ENCODE measurements around the gene PERM1.
"Not testable (repeated sequence)": the region's sequence is repeated elsewhere in the genome, so short reads cannot be mapped to it uniquely, and the experiment has no call there.

PERM1 gene

DNA sequence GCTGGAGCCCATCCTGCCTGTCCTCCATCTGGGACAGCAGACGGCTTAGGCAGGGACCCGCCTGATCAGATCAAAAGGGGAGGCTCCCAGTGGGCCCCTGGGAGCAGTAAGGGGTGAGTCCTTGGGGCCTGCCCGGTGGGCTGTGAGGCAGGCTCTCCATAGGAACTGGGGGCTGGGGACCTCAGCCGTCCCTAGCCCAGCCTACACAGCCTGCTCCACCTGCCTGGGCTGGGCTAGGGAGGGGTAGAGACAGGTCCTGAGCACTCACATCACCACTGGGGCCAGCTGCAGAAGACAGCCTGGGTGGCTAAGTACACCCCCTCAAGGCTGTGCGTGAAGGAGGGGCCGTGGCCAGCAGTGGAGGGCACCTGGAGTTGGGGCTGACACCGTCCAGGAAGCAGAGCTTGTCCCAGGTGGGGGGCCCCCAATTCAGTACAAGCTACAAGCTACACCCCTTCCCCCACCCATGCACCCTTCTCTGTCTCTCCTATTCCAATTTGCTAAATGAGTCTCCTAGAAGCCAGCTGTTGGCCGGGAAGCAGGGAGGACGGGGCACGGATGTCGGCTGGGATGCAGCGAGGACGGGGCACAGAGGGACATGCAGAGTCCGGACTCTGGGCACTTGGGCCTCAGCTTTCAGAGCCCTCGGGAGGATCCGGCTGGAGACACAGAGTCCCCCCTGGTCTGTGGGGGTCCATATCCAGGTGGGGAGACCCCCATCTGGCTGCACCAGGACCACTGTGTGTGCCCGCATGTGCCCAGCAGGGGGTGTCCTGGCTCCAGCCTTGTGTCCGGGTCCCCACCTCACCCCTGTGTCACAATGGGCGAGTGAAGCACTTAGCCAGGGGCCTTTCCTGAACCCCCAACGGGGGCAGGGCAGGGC is 33.1 kb upstream of the PERM1 start:
- peak; percentile 48 for DNase-seq

DNA sequence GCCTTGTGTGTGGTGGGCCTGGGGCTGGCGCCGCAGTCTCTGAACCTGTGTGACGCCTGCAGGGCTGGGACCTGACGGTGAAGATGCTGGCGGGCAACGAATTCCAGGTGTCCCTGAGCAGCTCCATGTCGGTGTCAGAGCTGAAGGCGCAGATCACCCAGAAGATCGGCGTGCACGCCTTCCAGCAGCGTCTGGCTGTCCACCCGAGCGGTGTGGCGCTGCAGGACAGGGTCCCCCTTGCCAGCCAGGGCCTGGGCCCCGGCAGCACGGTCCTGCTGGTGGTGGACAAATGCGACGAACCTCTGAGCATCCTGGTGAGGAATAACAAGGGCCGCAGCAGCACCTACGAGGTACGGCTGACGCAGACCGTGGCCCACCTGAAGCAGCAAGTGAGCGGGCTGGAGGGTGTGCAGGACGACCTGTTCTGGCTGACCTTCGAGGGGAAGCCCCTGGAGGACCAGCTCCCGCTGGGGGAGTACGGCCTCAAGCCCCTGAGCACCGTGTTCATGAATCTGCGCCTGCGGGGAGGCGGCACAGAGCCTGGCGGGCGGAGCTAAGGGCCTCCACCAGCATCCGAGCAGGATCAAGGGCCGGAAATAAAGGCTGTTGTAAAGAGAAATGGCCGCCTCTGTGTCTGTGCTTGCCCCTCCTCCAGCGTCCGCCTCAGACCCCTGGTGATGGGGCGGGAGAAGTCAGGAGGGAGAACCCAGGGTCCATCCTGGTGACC is 32.2 kb upstream of the PERM1 start:
- peak; percentile 48 for DNase-seq

DNA sequence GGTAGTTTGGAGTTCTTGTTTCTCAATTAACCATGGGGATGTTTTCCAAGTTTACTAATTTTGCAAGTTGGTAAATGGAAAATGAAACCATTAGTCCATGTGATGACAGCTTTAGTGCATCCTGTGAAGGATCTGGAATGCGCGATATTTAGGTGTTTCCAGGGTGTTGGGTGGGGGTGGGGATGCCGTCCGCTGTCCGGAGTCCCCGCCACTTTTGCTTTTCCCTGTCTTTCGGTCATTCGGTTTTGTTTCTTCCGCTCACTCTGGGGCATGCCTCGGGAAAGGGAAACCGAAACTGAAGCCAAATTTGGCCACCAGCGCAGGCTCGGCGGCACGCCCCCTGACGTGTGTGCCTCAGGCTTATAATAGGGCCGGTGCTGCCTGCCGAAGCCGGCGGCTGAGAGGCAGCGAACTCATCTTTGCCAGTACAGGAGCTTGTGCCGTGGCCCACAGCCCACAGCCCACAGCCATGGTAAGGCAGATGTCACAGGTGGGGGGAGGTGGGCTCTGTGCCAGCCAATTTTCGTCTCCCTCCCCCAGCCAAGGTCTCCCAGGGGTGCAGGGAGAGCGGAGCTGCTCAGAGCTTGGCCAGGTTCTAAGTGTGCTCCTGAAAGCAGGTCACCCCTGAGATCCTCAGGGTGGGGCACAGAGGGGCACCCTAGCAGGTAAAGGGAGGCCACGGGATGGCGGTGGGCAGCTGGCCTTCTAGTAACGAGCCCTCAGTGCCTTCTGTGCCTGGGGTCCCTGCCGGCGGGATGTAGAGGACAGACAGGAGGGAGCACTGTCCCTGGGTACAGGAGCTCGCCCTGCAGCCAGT is 31.4 kb upstream of the PERM1 start, which contains the start of gene ISG15:
Gene ISG15, plus strand, starts transcription at position 393 of the 817 bp plus-strand sequence. Its CDS starts 77 bp downstream, at position 470.
- DNase-seq, result peak; percentile 91

DNA sequence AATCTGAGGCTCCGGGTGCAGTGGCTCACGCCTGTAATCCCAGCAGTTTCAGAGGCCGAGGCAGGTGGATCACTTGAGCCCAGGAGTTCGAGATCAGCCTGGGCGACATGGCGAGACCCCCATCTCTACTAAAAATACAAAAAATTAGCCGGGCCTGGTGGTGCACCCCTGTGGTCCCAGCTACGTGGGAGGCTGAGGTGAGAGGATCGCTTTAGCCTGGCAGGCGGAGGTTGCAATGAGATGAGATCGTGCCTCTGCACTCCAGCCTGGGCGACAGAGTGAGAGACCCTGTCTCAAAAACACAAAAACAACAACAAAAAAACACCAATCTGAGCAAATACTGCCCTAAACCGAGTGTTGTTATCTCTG is 30.8 kb upstream of the PERM1 start:
- DNase-seq, result not testable (repeated sequence)

DNA sequence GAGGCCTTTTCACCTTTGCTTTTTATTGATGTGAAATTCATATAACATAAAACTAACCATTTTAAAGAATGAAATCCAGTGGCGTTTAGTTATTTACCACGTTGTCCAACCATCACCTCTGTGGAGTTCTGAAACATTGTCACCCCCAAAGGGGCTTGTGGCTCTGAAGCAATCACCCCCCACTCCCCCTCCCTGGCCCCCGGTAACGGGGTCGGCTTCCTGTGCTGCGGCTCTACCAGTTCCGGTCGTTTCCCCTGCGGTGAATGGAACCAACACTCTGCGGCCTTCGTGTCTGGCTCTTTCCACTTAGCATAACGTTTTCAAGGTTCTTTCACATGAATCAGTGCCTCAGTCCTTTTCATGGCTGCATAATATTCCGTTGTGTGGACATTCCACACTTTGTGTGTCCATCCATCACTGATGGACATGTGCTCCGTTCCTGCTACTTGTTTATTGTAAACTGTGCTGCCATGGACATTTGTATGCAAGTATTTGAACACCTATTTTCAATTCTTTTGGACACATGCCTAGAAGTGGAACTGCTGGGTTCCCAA is 29.6 kb upstream of the PERM1 start:
- no peak for DNase-seq

DNA sequence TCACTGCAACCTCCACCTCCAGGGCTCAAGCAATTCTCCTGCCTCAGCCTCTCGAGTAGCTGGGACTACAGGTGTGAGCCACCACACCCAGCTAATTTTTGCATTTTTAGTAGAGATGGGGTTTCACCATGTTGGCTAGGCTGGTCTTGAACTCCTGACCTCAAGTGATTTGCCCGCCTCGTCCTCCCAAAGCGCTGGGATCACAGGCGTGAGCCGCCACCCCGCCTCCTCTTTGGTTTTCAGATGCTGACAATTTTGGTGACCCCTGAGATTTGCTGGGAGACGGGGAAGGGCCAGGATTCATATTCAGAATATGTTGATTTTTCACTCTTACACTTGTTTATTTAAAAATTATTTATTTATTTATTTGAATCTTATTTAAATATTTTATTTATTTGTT is 28.2 kb upstream of the PERM1 start:
- not testable (repeated sequence) for DNase-seq

DNA sequence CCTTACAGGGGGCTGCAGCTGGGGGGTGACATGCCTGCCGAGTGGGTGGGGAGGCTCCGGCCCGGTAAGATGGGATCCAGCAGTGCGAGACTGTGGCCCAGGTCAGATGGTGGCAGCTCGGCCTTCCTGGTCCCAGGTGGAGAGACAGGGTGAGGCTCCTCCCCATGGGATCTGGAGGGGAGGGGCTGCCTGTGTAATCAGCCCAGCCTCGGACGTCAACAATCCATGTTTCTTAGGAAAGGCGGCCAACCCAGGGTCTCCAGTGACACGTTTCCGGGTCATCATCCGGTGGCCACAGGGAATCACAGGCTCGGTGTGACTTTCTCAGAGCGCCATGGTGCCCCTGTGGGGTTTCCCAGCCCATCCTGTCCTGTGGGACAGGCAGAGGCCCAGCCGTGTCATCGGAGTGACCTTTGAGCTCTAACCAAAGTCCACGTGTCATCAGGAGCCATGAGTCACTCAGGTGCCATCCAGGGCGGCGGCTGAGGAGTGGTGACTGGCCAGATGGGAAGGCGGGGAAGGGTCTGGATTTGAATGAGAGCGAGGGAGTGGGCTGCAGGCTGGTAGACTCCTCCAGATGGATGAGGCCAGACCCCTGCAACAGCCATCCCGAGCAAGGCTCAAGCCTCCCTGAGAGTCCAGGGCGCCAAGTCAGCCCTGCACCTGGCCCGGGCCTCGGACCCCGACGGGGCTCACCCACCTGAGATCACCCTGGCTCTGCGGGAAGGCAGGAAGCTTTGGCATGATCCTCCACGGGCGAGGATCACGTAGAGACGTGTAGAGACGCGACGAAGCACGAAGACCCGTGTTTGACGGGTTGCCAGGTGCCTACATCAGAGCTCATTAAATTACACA is 24.6 kb upstream of the PERM1 start:
- DNase-seq, result no peak

DNA sequence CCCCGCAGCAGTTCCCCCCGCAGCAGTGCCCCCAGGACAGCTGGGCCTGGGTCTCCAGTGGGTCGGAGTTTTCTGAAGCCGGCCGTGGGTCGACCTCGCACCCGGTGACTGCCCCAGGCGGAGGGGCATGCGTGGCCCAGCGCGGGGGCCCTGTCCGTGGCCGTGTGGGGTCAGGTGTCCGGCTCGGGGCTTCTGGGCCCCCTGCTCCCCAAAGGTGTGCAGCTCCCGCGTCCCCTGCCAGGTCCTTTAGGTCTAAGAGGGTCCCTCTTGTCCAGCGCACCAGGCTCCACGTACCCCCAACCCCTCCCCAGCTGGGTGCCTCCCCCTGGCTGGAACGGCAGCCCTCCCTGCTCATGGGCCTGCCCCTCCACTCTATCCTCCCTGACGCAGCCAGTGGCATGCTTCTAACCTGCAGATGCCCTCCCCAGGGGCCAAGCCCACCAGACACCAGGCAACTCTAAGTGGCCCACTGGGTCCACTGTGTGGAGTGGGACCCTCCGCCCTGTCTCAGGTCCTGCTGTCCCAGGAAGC is 23.9 kb upstream of the PERM1 start:
- DNase-seq, result no peak

DNA sequence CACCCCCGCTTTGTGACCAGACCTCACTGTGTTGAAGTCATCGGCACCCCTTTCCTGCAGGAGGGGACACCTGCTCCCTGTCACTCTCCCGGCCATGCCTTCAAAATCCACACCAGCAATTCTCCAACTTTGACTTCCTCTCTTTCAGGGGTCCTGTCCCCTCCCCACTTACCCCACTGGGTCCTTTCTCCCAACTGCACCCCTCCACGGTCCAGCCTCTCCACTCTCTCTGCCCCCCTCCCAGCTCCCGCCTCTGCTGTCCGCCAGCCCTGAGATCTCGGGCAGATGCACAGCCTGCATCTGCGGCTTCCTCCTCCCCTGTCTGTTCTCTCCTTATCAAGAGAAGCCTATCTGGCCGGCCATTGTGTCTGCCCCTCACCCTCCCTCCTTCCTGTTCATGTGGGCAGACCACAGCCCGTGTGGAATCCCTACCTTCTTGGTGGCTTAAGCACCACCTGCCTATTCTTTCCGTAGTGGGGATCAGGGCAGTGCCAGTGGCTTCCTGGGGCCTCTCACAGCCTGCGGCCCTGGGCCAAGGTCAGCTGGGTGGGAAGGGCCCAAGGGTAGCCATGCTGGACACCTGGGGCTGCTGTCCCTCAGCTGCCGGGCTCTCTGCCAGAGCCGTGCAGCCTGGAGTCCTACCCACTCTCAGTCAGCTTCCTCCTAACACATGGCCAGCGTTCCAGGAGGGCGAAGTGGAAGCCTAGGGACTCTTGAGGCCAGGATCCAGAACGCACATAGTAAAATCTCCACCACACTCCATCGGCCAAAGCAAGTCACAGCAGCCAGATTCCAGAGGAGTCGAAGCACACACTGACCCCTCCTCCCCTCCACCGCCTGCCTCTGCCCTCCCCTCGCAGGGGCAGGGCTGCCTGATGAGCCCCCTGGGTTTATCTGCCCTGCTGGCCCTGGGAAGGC is 23.1 kb upstream of the PERM1 start:
- DNase-seq, result peak; percentile 60

DNA sequence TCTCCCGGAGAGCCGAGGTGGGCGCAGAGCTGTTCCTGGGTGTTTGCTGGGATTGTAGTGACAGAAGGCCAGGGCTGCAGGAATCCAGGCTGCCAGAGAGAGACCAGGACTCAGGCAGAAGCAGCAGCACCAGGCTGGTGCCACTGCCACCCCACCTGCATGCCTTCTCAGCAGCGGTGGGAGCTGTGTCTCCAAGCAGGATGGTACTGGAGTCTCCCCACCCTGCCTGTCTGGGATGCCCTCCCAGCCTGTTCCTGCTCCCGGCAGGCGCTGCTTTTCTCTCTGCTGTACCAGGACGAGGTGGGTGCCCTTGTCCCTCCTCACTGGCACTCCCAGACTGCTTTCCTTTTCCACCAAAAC is 22.5 kb upstream of the PERM1 start:
- DNase-seq, result no peak

DNA sequence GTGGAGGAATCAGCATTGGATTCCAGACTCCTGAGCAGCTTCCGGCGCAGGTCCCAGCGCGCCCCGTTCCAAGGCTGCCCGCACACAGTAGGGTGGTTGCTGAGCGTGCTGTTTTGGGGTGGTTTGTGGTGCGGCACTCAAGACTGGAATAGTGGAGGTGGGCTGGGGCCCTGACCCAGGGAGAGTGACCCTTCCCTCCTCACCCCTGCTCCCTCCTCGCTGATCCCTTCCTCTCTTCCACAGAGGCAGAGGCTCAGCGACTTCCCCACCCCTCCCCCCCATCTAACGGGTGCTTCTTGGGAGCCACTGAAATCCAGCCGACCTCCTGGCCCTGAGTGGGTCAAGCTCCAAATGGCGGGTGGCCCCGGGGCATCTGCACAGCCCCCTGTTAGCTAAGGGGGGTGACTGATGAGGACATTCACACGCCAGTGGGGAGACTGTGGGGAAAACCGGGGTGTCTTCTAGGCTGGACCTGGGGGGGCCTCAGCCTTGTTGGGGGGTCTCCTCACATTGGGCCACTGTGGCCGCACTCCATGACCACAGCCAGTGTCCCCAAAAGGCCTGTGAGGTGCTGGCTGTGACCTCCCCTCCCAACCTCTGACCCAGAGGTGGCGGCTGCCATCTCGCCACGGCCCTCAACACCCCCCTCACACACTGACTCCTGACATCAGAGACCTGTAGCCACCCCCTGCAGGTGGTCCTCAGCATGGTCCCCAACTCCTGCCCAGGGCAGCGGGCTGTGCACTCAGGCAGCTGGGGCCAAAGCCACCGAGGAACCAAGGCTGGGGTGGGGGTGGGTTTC is 21.9 kb upstream of the PERM1 start:
- peak; percentile 40 for DNase-seq

DNA sequence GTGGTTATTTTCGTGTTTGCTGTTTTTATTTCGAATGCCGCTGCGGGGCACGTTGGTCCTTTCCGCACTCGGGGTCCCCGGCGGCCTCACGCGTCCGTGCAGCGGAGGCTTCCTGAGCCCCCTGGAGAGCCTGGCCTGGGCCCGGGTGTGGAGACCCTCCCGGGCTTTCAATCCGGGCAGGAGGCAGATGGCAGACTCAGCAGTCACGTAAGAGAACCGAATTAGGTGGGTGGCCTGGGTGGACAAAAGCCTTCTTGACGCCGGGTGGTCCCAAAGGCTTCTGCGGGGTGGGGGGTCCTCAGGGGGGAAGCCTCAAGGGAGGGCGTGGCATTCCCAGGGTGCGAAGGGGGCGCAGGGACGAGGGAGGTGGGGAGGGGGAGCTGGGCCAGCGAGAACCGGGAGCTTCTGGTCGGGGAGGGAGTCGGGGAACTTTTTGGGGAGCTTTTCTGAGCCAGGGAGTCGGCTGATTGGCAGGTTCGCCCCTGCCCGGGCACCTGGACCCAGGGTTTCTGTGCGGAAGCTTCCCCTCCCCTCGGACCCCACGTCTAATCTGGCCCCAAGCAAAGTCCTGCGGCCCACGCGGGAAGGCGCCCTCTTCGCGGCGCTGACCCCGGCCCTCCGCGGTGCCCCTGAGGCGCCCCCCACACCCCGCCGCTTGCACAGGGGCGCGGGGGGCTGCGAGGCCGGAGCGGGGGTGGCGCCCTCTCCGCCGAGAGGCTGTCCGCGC is 19.3 kb upstream of the PERM1 start:
- DNase-seq, result no peak

DNA sequence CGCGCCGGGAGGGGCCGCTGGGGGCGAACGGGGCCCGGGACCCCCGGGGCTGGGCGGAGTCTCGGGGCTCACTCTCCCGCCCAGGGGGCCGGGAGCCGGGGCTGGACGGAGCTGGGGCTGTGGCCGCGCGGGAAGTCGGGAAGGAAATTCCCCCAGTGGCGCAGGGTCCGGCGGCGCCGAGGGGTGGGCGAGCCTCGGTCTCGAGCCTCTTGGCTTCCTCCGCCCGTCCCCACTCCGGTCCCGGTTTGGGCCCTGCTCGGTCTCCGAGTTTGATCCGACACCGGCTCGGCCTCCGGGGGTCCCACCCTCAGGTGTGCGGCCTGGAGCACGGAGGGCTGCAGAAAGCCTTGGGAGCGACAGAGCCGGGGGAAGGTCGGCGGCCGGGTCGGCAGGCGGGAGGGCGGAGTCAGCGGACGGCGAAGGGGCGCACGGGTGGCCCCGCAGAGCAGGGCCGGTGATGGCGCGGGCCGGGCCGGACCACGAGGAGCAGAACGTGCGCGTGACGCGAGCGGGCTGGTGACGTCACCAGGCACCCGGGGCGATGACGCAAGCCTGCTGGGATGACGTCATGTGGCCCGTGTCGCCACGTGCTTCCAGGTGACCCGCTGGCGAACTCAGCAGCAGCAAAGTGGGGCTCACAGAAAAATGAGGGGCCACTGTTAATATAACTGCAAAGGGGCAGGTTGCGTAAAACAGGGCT is 18.6 kb upstream of the PERM1 start:
- peak; percentile 93 for DNase-seq

DNA sequence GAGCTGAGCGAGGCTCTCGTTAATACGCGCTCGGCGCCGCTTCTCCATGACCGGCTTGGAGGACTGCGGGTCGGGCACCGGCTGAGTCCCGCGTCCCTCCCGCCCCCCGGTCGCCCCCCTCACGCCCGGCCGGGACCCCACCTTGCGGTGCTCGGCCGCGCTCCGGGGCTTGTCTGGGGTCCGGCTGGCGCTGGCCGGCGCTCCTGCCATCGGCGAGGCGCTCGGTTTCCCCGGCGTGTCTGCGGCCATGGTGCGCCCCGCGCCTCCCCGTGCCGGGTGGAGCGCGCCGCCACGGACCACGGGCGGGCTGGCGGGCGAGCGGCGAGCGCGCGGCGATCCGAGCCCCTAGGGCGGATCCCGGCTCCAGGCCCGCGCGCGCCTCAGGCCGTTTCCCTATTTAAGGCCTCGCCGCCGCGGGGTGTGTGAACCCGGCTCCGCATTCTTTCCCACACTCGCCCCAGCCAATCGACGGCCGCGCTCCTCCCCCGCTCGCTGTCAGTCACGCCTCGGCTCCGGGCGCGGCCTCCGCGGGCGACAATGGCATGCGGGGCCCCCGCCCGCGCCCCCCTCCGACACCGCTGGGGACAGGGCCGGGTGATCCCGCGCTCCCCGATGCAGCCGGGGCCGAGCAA is 17.9 kb upstream of the PERM1 start, which contains the start of gene HES4:
Gene HES4, minus strand, starts transcription at position 373 of the 632 bp plus-strand sequence. Its CDS starts 124 bp downstream, at position 249.
- peak; percentile 93 for DNase-seq

DNA sequence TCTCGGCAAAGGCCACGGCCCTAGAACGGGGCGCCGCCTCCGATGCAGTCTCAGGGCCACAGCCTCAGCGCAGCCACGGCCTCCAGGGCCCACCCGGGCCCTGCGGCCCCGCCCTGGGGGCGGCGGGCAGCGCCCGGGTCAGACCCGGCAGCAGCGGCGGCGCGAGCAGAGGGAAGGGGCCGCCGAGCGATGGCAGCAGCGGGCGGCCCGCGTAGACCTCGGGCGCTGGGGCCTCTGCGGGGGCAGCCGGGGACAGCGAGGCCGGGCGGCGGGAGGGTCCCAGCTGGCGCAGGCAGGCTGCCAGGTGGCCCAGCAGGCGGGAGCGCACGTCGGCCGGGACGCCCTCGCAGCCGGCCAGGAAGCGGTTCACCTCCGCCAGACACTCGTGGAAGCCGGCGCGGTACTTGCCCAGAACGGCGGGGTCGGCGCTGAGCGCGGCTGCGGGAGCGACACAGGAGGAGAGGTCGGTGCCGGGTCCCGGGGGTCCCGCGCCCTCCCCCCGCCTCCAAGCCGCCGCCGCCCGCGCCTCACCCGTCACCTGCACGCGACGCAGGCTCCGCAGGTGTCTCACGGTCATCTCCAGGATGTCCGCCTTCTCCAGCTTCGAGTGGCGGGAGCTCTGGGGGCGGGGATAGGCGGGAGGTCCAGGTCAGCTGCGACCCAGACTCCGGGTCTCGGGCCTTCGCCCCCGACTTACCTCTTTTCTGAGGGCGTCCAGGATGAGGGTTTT is 17.3 kb upstream of the PERM1 start:
- DNase-seq, result no peak

DNA sequence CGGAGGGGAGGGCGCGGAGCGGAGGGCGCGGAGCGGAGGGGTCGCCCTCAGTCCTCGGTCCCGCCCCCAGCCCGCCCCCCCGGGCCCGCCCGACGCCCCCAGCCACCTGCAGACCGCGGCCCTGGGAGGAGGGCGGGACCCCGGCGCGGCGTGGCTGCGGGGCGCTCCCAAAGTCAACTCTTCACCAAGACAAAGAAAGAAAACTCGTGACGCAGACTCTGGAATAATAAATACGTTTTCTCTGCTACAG is 16.8 kb upstream of the PERM1 start:
- no peak for DNase-seq

Data from right forelimb (tissue), 1 donor.